ENCODE measurements around the gene CPNE9.

The CPNE9 gene

GRCh38 chr3:9703736-9704346, at the start of gene CPNE9:
TSS of gene CPNE9 (plus strand) at chr3:9703833. CDS start at chr3:9703997, 164 bp downstream.
- no peak for DNase-seq

GRCh38 chr3:9659849-9660248, 43.8 kb upstream of the CPNE9 start:
- DNase-seq, result no peak

- no peak for DNase-seq
Observed at GRCh38 chr3:9660972-9661371, 42.7 kb upstream of the CPNE9 start.

GRCh38 chr3:9664119-9664751, 39.4 kb upstream of the CPNE9 start:
- no peak for DNase-seq

- DNase-seq, result no peak
Observed at GRCh38 chr3:9666704-9667445, 36.8 kb upstream of the CPNE9 start.

GRCh38 chr3:9669277-9669676, 34.4 kb upstream of the CPNE9 start:
- DNase-seq, result no peak

GRCh38 chr3:9669720-9670432, 33.8 kb upstream of the CPNE9 start:
- DNase-seq, result no peak

- no peak for DNase-seq
Observed at GRCh38 chr3:9673082-9673481, 30.6 kb upstream of the CPNE9 start.

GRCh38 chr3:9673752-9674151, 29.9 kb upstream of the CPNE9 start:
- DNase-seq, result no peak

- DNase-seq, result no peak
Observed at GRCh38 chr3:9675736-9676290, 27.8 kb upstream of the CPNE9 start.

- DNase-seq, result no peak
Observed at GRCh38 chr3:9676785-9677184, 26.8 kb upstream of the CPNE9 start.

- no peak for DNase-seq
Observed at GRCh38 chr3:9678493-9678892, 25.1 kb upstream of the CPNE9 start.

GRCh38 chr3:9679476-9680080, 24.1 kb upstream of the CPNE9 start:
- DNase-seq, result no peak

- DNase-seq, result no peak
Observed at GRCh38 chr3:9681011-9681722, 22.5 kb upstream of the CPNE9 start.

- no peak for DNase-seq
Observed at GRCh38 chr3:9681723-9682081, 21.9 kb upstream of the CPNE9 start.

- no peak for DNase-seq
Observed at GRCh38 chr3:9682096-9682495, 21.5 kb upstream of the CPNE9 start.

GRCh38 chr3:9683426-9683825, 20.2 kb upstream of the CPNE9 start:
- DNase-seq, result no peak

- no peak for DNase-seq
Observed at GRCh38 chr3:9685216-9686049, 18.2 kb upstream of the CPNE9 start.

- DNase-seq, result no peak
Observed at GRCh38 chr3:9686050-9686550, 17.5 kb upstream of the CPNE9 start.

- DNase-seq, result no peak
Observed at GRCh38 chr3:9686703-9687102, 16.9 kb upstream of the CPNE9 start.

GRCh38 chr3:9687514-9687913, 16.1 kb upstream of the CPNE9 start:
- DNase-seq, result no peak

Measured in activated CD4-positive, alpha-beta T cell treated with anti-CD3 and anti-CD28 coated beads, Interleukin-10, Interleukin-2, amounts not matched to agents 100 ng/mL and 50 ng/mL, durations not matched to agents 16 hours and 8 hours (primary cell).